K562 (cell line): Measurements from ENCODE around the gene WWOX. TPM values are rescaled to one million over a fixed set of nuclear protein-coding genes. Genes with fewer than 3 reads are reported as not detected.

Experiments used
- ATAC-seq: fragments of 200-7000 bp; cut with Tn5 transposase; 3 replicates; pipeline ENCODE4 v1.9.1; 2020; ENCODE audit warnings: moderate library complexity
- BruUV-seq: library from RNA; stranded (reverse); fragments of 400-500 nt; replicated peaks from 2 replicates; lab custom pipeline; 2021; lab: Mats Ljungman, UMichigan
- CTCF ChIA-PET: fragments of 300-600 bp; formaldehyde crosslinking; extraction: SDS; loops from one replicate; lab custom pipeline; 2021; ENCODE audit warnings: low intra/inter-chr PET ratio; lab: Yijun Ruan, JAX
- POLR2A ChIA-PET: fragments of 300-600, 350-650 bp; sonication (Branson Sonifier 250); formaldehyde crosslinking; extraction: SDS; loops from one replicate; lab custom pipeline; 2021; ENCODE audit warnings: antibody characterized with exemption, inconsistent platforms; lab: Yijun Ruan, JAX
- DNase-seq, 4 experiments: peaks; one replicate each; pipeline versions ENCODE4 v3.0.0 to v3.0.0-alpha.2; 2011 to 2018; ENCODE audit warnings: low spot score in 3 of 4, mixed read lengths in 3 of 4; ENCODE audit errors: extremely low read depth in 1 of 4
- FAIRE-seq: peaks from 2 replicates; lab custom pipeline; 2011; peaks lifted over from hg19 to GRCh38; lab: Jason Lieb, UNC
- H2AFZ ChIP-seq: 2 replicates; pipeline ENCODE4 v1.6.0; 2011; ENCODE audit warnings: low read depth, low read length, control low read depth, inconsistent platforms
- H3K27ac ChIP-seq: fragments of 200-600 bp; 3 replicates; pipeline ENCODE4 v1.8.0; 2011; ENCODE audit warnings: low read depth, mild to moderate bottlenecking, control low read depth, inconsistent platforms, low read length, moderate library complexity, mixed read lengths; ENCODE audit errors: extremely low read depth
- H3K27me3 ChIP-seq, 2 experiments: fragments of 300-600 bp in 1 of 2; 2 replicates in 1 of 2; 3 replicates in 1 of 2; pipeline versions ENCODE4 v1.6.0 to v1.8.0; 2011; ENCODE audit warnings: inconsistent platforms in 2 of 2, low read length in 2 of 2, mild to moderate bottlenecking in 1 of 2, mixed read lengths in 1 of 2, moderate library complexity in 1 of 2; ENCODE audit not compliant: control insufficient read depth in 2 of 2, insufficient read depth in 2 of 2
- H3K36me3 ChIP-seq: fragments of 300-600 bp; 3 replicates; pipeline ENCODE4 v1.8.0; 2011; ENCODE audit warnings: mild to moderate bottlenecking, low read length, inconsistent platforms; ENCODE audit not compliant: control insufficient read depth, insufficient read depth
- H3K4me1 ChIP-seq, 2 experiments: fragments of 200-600 bp in 1 of 2; replicated peaks in 1 of 2; 2 replicates in 1 of 2; 3 replicates in 1 of 2; pipeline versions ENCODE4 v1.5.1 to v1.8.0; 2011; ENCODE audit warnings: inconsistent platforms in 2 of 2, low read length in 2 of 2, mild to moderate bottlenecking in 1 of 2, mixed read lengths in 1 of 2, moderate library complexity in 1 of 2; ENCODE audit not compliant: control insufficient read depth in 2 of 2, insufficient read depth in 2 of 2
- H3K4me2 ChIP-seq: 2 replicates; pipeline ENCODE4 v1.6.1; 2011; ENCODE audit warnings: low read length, control low read depth, inconsistent platforms, mixed read lengths; ENCODE audit not compliant: insufficient read depth
- H3K4me3 ChIP-seq: fragments of 200-600 bp; sonication (generic), shearing (Covaris generic); 2 replicates; pipeline ENCODE4 v1.5.1; 2016; ENCODE audit warnings: control low read depth, inconsistent platforms
- H3K79me2 ChIP-seq: fragments of 200-600 bp; 3 replicates; pipeline ENCODE4 v1.8.0; 2011; ENCODE audit warnings: low read length, inconsistent platforms; ENCODE audit not compliant: control insufficient read depth, insufficient read depth
- H3K9ac ChIP-seq, 2 experiments: 2 replicates each; pipeline versions ENCODE4 v1.6.0 to v1.6.1; 2011; ENCODE audit warnings: low read depth in 2 of 2, low read length in 2 of 2, control low read depth in 1 of 2, inconsistent platforms in 1 of 2, mild to moderate bottlenecking in 1 of 2, mixed read lengths in 1 of 2; ENCODE audit not compliant: insufficient read depth in 1 of 2
- H3K9me1 ChIP-seq: one replicate; pipeline ENCODE4 v1.6.0; 2011; ENCODE audit warnings: inconsistent platforms, mild to moderate bottlenecking, low read length, moderate library complexity; ENCODE audit not compliant: control insufficient read depth, insufficient read depth
- H3K9me3 ChIP-seq: replicated peaks from 2 replicates; pipeline ENCODE4 v1.5.1; 2011; ENCODE audit warnings: low read depth, low read length, inconsistent platforms; ENCODE audit not compliant: control insufficient read depth, insufficient read depth
- H4K20me1 ChIP-seq: replicated peaks from 2 replicates; pipeline ENCODE4 v1.6.1; 2011; ENCODE audit warnings: low read length, inconsistent platforms, mixed read lengths; ENCODE audit not compliant: control insufficient read depth, insufficient read depth
- CHD7 ChIP-seq: fragments of 200-600 bp; sonication (generic); IDR thresholded peaks from one replicate; pipeline ENCODE4 v1.6.1; 2012; ENCODE audit warnings: mild to moderate bottlenecking, low read depth, low read length, inconsistent platforms
- PHF21A ChIP-seq: fragments of 450-650 bp; IDR thresholded peaks from 2 replicates; pipeline ENCODE4 v1.6.1; 2017; ENCODE audit warnings: low read depth, borderline replicate concordance
- POLR2AphosphoS2 ChIP-seq: IDR thresholded peaks from 2 replicates; pipeline ENCODE4 v1.6.1; 2012; ENCODE audit warnings: low read length, improper control_type of control experiment
- WGBS: fragments of 100-300 bp; shearing (Covaris generic); methylation state at CpG from one replicate; pipeline ENCODE4 v1.1.6; 2016; ENCODE audit warnings: low coverage, mixed read lengths; ENCODE audit not compliant: insufficient coverage; ENCODE audit errors: missing lambda C conversion rate; 5-methylcytosine and 5-hydroxymethylcytosine counted together
- in situ Hi-C: fragments of 300-500 bp; cut with MboI; formaldehyde crosslinking; loops from 4 replicates; pipeline ENCODE4 v1.15.0; 2018; ENCODE audit warnings: inconsistent platforms, mixed read lengths
- intact Hi-C: fragments of 100-400 bp; cut with micrococcal nuclease; formaldehyde crosslinking; loops from 2 replicates; pipeline ENCODE4 v1.14.2; 2022
- polyA plus RNA-seq, 8 experiments: library from polyadenylated mRNA; depleted of rRNA in 4 of 8; stranded (reverse) in 5 of 8; unstranded in 3 of 8; fragments of >200 nt; fragmentation: Nextera tagmentation in 2 of 8; fragmentation: Illumina TruSeq in 1 of 8; extraction: Ambion mirVana in 2 of 8; extraction: Trizol in 1 of 8; gene quantifications; 2 replicates each; pipeline versions ENCODE4 v1.2.1 to v1.2.3, GENCODE V29; 2011 to 2014; ENCODE audit warnings: inconsistent platforms in 1 of 8, missing spikeins in 1 of 8
- total RNA-seq, 7 experiments: library from RNA; depleted of rRNA in 6 of 7; stranded (reverse); fragments of >200 nt in 6 of 7; fragmentation: Illumina TruSeq in 2 of 7; extraction: Trizol in 2 of 7; gene quantifications; 2 replicates each; pipeline versions ENCODE4 v1.2.1 to v1.2.3, GENCODE V29; 2011 to 2021; ENCODE audit warnings: low replicate concordance in 1 of 7

The WWOX gene
- total and polyA plus RNA-seq, 9 of the 15 experiments (the other 6 are each of a cell fraction or from before 2014, with no cell fraction given), result 1.6 to 22.7 (median 8.1) TPM

GRCh38 chr16:78237841-78238240 lies 138.4 kb downstream of the WWOX start:
- Histone ChIP-seq H3K27ac (no peak overlapping the region), H4K20me1 (no peaks in the 10 kb centered on the region), H3K4me2 (no peak overlapping the region), H3K9me3 (no peaks in the 10 kb centered on the region), H2AFZ (no peak overlapping the region), H3K4me1 (no peaks in the 10 kb centered on the region), H3K9me1 (no peaks in the 10 kb centered on the region), H3K36me3 (no peaks in the 10 kb centered on the region), H3K9ac (no peak overlapping the region), H3K79me2 (no peaks in the 10 kb centered on the region), H3K4me3 (no peak overlapping the region), H3K27me3 (peaks cover 6 to 24% of the 10 kb centered on the region in 2 experiments; a peak in 3 of 5 replicates)
- DNase-seq (no peak), ATAC-seq (no peak), FAIRE-seq (no peak)
- in situ Hi-C loops (no loop called here), intact Hi-C loops (loop anchor here (10.0 kb wide), 2 partner anchors 227 to 563 kb away; no protein-coding TSS in a partner anchor)
- no peak for TF ChIP-seq PHF21A
- TF ChIP-seq POLR2AphosphoS2, result no peak
- no TSS peak for BruUV-seq
- ChIA-PET CTCF (no interaction called here), POLR2A (no interaction called here)
- WGBS, result 6% methylated on average over 2 of the region's 2 CpGs

GRCh38 chr16:78240459-78241222 lies 141.2 kb downstream of the WWOX start:
- WGBS, result 6% methylated on average over 13 of the region's 13 CpGs
- Histone ChIP-seq H3K27me3 (peaks cover 6 to 31% of the 10 kb centered on the region in 2 experiments; a peak in 3 of 5 replicates), H3K4me1 (no peaks in the 10 kb centered on the region), H3K27ac (no peak overlapping the region), H3K36me3 (no peaks in the 10 kb centered on the region), H3K9me1 (no peaks in the 10 kb centered on the region), H3K79me2 (no peaks in the 10 kb centered on the region), H3K9me3 (no peaks in the 10 kb centered on the region), H3K9ac (no peak overlapping the region), H3K4me3 (no peak overlapping the region), H2AFZ (no peak overlapping the region), H4K20me1 (no peaks in the 10 kb centered on the region), H3K4me2 (no peak overlapping the region)
- FAIRE-seq, result no peak
- POLR2A ChIA-PET, result no interaction called here
- ATAC-seq, result peak; percentile 66
- in situ Hi-C loops, result no loop called here
- CTCF ChIA-PET, result no interaction called here
- no TSS peak for BruUV-seq
- intact Hi-C loops, result no loop called here
- peak in 1 of 4 experiments; percentile 4 for DNase-seq
- no peak for TF ChIP-seq CHD7
